H1 (cell line): ENCODE data around the gene QSOX2. TPM values are rescaled to one million over a fixed set of nuclear protein-coding genes. Genes with fewer than 3 reads are reported as not detected.
A peak's percentile ranks its signal among the peaks of the same experiment; 100 is the strongest.

ENCODE experiments used
- BCL11A ChIP-seq, 2 experiments: IDR thresholded peaks; one replicate each; pipeline ENCODE4 v1.6.1; 2011; ENCODE audit warnings: low read depth in 2 of 2, low read length in 2 of 2, mild to moderate bottlenecking in 2 of 2
- BRCA1 ChIP-seq: IDR thresholded peaks from 2 replicates; pipeline ENCODE4 v1.6.1; 2012; ENCODE audit warnings: low read depth, low read length, improper control_type of control experiment
- CHD1 ChIP-seq: IDR thresholded peaks from 2 replicates; pipeline ENCODE4 v1.6.1; 2012; ENCODE audit warnings: low read depth, low read length, improper control_type of control experiment
- CREB1 ChIP-seq: IDR thresholded peaks from 2 replicates; pipeline ENCODE4 v1.6.1; 2012; ENCODE audit warnings: inconsistent platforms
- E2F6 ChIP-seq: IDR thresholded peaks from 2 replicates; pipeline ENCODE4 v1.6.1; 2012; ENCODE audit warnings: inconsistent platforms
- EGR1 ChIP-seq: IDR thresholded peaks from 2 replicates; pipeline ENCODE4 v1.6.1; 2011; ENCODE audit warnings: low read depth, low read length, borderline replicate concordance
- HDAC2 ChIP-seq, 2 experiments: fragments of 300-600 bp in 1 of 2; sonication (generic) in 1 of 2; IDR thresholded peaks; 2 replicates each; pipeline ENCODE4 v1.6.1; 2011 to 2012; ENCODE audit warnings: low read depth in 2 of 2, low read length in 2 of 2, mild to moderate bottlenecking in 2 of 2, moderate library complexity in 2 of 2, borderline replicate concordance in 1 of 2, inconsistent platforms in 1 of 2
- SIX5 ChIP-seq: IDR thresholded peaks from 2 replicates; pipeline ENCODE4 v1.6.1; 2011; ENCODE audit warnings: mild to moderate bottlenecking, low read depth, low read length
- SP1 ChIP-seq: IDR thresholded peaks from 2 replicates; pipeline ENCODE4 v1.6.1; 2011; ENCODE audit warnings: low read depth, low read length
- TAF1 ChIP-seq: IDR thresholded peaks from 2 replicates; pipeline ENCODE4 v1.6.1; 2011; ENCODE audit warnings: mild to moderate bottlenecking, low read depth, low read length
- TEAD4 ChIP-seq: IDR thresholded peaks from 2 replicates; pipeline ENCODE4 v1.6.1; 2012; ENCODE audit warnings: low read depth, low read length, inconsistent platforms, mixed read lengths
- ZNF274 ChIP-seq: IDR thresholded peaks from 2 replicates; pipeline ENCODE4 v1.7.0; 2012; ENCODE audit warnings: low read length, borderline replicate concordance; ENCODE audit errors: extremely low read depth
- polyA plus RNA-seq, 7 experiments: library from polyadenylated mRNA; depleted of rRNA in 3 of 7; stranded (reverse) in 5 of 7; unstranded in 2 of 7; fragments of >200 nt in 5 of 7; fragments of 200-250 nt in 2 of 7; gene quantifications; 1 replicate in 5 of 7; 2 replicates in 1 of 7; 4 replicates in 1 of 7; pipeline versions ENCODE4 v1.2.1 to v1.2.3, GENCODE V29; 2011 to 2013; ENCODE audit warnings: missing spikeins in 2 of 7, mixed read lengths in 2 of 7
- total RNA-seq: library from RNA; stranded (reverse); fragmentation: NEBNext Ultra II Directional; extraction: Animal tissue kit (Norgen Biotek cat#: 25700); gene quantifications from 2 replicates; pipeline ENCODE4 v1.2.1, GENCODE V29; 2021
- TF ChIP-seq, protein P1 (sequence below): IDR thresholded peaks from 2 replicates; pipeline ENCODE4 v1.6.1; 2011; ENCODE audit warnings: low read length, improper control_type of control experiment

QSOX2 gene
- total and polyA plus RNA-seq, 2 of the 8 experiments (the other 6 are each of a cell fraction or from before 2014, with no cell fraction given): 18.0 to 28.6 TPM

- TF ChIP-seq HDAC2 (IDR thresholded peaks at IDR 0.05; ENCODE audit: borderline replicate concordance in 1 of 2, low read depth in 2 of 2, low read length in 2 of 2) (no peak), EGR1 (no peak), TEAD4 (no peak), SP1 (no peak), BCL11A (IDR thresholded peaks at IDR 0.05; ENCODE audit: low read depth in 2 of 2, low read length in 2 of 2) (no peak), BRCA1 (no peak), E2F6 (peak; percentile 83), CHD1 (no peak), CREB1 (no peak), SIX5 (no peak), TAF1 (no peak), ZNF274 (no peak)
- TF ChIP-seq, protein P1, sequence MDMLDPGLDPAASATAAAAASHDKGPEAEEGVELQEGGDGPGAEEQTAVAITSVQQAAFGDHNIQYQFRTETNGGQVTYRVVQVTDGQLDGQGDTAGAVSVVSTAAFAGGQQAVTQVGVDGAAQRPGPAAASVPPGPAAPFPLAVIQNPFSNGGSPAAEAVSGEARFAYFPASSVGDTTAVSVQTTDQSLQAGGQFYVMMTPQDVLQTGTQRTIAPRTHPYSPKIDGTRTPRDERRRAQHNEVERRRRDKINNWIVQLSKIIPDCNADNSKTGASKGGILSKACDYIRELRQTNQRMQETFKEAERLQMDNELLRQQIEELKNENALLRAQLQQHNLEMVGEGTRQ: no peak
These were observed 47.0 kb downstream of the QSOX2 start (continued) for GRCh38 chr9:136198605-136199083.
